GM18907 (cell line): ENCODE data around the gene CFAP221.

Experiments
- ATAC-seq: cut with Tn5 transposase; IDR thresholded peaks from one replicate; pipeline ENCODE4 v1.9.1; 2021; ENCODE audit warnings: mild to moderate bottlenecking, moderate library complexity; ENCODE audit not compliant: unreplicated experiment

CFAP221 gene

GRCh38 chr2:119678021-119678656 lies 133.9 kb downstream of the CFAP221 start:
- no peak for ATAC-seq

GRCh38 chr2:119679526-119679837 lies 135.2 kb downstream of the CFAP221 start:
- ATAC-seq: no peak

- no peak for ATAC-seq
Observed at GRCh38 chr2:119679846-119680245, 135.6 kb downstream of the CFAP221 start.

GRCh38 chr2:119680457-119681202 lies 136.4 kb downstream of the CFAP221 start:
- no peak for ATAC-seq

GRCh38 chr2:119681203-119681867 lies 137.1 kb downstream of the CFAP221 start:
- ATAC-seq: no peak

GRCh38 chr2:119681868-119682220 lies 137.6 kb downstream of the CFAP221 start:
- no peak for ATAC-seq

GRCh38 chr2:119682578-119682977 lies 138.3 kb downstream of the CFAP221 start:
- ATAC-seq: no peak

GRCh38 chr2:119683074-119683712 lies 138.9 kb downstream of the CFAP221 start:
- no peak for ATAC-seq

- no peak for ATAC-seq
Observed at GRCh38 chr2:119683713-119684443, 139.6 kb downstream of the CFAP221 start.

- no peak for ATAC-seq
Observed at GRCh38 chr2:119684518-119684917, 140.3 kb downstream of the CFAP221 start.

GRCh38 chr2:119688616-119689015 lies 144.4 kb downstream of the CFAP221 start:
- no peak for ATAC-seq

- no peak for ATAC-seq
Observed at GRCh38 chr2:119689218-119689617, 145.0 kb downstream of the CFAP221 start.

GRCh38 chr2:119691189-119691588 lies 146.9 kb downstream of the CFAP221 start:
- no peak for ATAC-seq

- no peak for ATAC-seq
Observed at GRCh38 chr2:119691651-119692245, 147.5 kb downstream of the CFAP221 start.

GRCh38 chr2:119692310-119692709 lies 148.1 kb downstream of the CFAP221 start:
- no peak for ATAC-seq

- ATAC-seq: no peak
Observed at GRCh38 chr2:119692954-119693353, 148.7 kb downstream of the CFAP221 start.

- no peak for ATAC-seq
Observed at GRCh38 chr2:119693567-119693966, 149.3 kb downstream of the CFAP221 start.

GRCh38 chr2:119693967-119694366 lies 149.7 kb downstream of the CFAP221 start:
- no peak for ATAC-seq

- no peak for ATAC-seq
Observed at GRCh38 chr2:119694470-119694844, 150.2 kb downstream of the CFAP221 start.

GRCh38 chr2:119694845-119695521 lies 150.7 kb downstream of the CFAP221 start:
- ATAC-seq: no peak
